GM23248 (cell line): ENCODE measurements around the gene NAPEPLD.

Experiments
- EZH2 ChIP-seq: fragments of 200-600 bp; sonication (generic); IDR thresholded peaks from 2 replicates; pipeline ENCODE4 v1.6.1; 2018; ENCODE audit warnings: antibody characterized with exemption, mild to moderate bottlenecking; ENCODE audit not compliant: insufficient read depth, poor library complexity, severe bottlenecking
- EZH2phosphoT487 ChIP-seq: fragments of 200-600 bp; sonication (generic); IDR thresholded peaks from 2 replicates; pipeline ENCODE4 v1.6.1; 2018; ENCODE audit warnings: antibody characterized with exemption, moderate library complexity, mild to moderate bottlenecking, low read depth; ENCODE audit not compliant: insufficient read depth

DNA sequence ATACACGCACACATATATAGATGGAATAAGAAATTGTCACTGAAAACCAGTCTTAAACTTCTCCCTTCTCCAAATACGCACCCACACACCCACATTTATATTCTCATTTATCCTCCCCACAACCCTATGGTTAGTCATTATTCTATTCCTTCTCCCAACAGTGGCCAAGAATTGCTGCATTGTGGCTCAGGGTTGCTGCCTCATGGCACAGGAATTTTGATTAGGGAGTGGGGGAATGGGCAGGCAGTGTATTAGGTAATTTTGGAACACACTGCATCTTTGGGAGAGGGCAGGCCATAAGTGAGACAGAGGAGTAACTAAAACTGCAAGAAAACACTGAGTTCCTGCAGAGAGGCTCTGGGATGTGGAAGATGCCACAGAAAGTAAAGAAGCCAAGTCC lies 35.7 kb downstream of the NAPEPLD start:
- TF ChIP-seq EZH2, result no peak
- no peak for TF ChIP-seq EZH2phosphoT487
